Measurements from ENCODE around the gene COX19. TPM values are rescaled to one million over a fixed set of nuclear protein-coding genes. Genes with fewer than 3 reads are reported as not detected.

Gene COX19, protein sequence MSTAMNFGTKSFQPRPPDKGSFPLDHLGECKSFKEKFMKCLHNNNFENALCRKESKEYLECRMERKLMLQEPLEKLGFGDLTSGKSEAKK
- total RNA-seq: 9.6 TPM
- long read RNA-seq, transcript COX19-201 (3 exons, 3,666 nt): major isoform, 8 of 32 reads
- long read RNA-seq, partial matches to known transcripts: 3 of 32 reads
- long read RNA-seq, other reads (novel, unspliced or antisense): 21 of 32 reads

DNA sequence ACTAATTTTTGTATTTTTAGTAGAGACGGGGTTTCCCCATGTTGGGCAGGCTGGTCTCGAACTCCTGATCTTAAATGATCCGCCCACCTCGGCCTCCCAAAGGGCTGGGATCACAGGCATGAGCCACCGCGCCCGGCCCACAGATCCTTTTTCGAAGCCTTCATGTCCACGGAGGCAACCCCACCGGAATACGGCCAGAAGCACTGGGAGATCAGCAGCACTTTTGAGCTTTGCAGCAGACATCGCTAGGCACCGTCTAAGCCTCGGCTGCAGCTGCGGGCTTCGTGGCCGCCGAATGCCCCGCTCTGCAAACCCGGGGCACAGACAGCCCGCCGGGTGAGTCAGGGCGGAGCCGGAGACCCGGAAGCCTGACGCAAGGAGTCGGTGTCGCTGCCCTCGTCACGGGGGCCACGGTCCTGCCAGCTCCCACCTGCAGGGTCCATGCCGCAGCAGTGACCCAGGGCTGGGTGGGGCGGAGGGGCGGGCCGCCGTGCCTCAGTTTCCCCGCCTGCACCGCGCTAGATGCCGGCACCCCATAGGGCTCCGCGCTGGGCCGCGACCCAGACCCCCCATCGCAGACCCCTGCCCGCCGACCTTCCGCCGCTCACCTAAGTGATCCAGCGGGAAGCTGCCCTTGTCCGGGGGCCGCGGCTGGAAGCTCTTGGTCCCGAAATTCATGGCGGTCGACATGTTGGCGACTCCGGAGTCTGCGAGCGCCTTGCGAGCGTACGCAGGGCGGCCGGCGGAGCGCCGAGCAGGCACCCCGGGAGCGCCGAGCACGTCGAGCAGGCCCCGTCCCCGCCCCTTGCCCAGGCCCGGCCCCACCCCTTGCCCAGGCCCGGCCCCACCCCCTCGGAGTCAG lies at the start of gene COX19:
Gene COX19 (minus strand): TSS at position 730 of the 862 bp plus-strand sequence. CDS start 40 bp downstream, at position 690.
- ATAC-seq (peak; percentile 97), DNase-seq (peak; percentile 95)
- intact Hi-C loops (cut with micrococcal nuclease): no loop called here

DNA sequence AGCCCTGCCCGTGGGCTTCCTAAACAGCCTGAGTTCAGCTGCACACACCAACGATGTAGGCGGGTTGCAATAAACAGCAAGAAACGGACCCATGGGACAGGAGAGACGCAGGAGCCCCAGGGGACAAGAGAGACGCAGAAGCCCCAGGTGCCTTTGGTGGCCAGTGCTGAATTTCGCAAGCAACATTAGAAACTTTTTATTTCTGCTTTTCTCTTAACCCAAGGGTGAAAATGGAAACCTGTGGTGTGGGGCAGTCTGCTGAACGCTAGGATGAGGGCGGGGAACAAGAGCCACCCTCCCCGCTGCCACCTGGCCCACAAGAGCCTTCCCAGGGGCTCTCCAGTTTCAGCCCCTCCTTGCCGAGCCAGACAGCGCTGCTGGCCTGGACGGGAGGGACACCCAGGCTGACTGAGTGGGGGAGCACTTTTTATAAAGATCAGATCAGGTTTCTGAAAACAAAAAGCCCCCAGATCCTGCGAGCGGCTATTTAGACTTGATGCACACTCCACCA lies 49.0 kb upstream of the COX19 start:
- intact Hi-C loops (cut with micrococcal nuclease): no loop called here
- no peak for DNase-seq
- no peak for ATAC-seq

DNA sequence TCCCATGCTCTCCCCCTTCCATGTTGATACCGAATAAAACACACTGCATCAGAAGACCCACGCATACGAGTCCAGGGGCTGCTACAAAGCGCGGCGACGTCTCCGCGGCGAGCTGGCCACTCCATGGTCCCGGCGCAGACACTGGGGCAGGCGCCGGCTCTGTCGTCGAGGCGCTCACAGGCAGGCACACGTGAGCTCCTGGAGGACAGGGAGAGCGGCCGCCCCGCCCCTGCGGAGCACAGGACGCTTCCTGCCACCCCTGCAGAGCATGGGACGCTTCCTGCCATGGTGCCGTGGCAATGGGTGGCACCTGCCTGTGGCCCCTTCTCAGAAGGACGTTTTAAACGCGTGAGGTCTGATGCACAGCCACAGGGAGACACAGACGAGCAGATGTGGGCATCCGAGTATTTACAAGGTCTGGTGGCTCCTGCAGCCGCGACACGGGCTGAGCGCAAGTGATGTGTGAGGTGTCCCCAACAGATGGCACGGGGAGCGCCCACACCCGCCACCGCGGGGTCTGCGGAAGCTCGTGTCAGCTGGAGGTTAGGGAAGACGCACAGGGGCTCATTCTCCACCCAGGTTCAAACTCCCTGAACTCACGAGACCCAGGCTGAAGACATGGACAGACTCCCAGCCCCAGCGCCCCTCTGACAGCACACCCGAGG lies 47.6 kb upstream of the COX19 start:
- intact Hi-C loops (cut with micrococcal nuclease): no loop called here
- no peak for ATAC-seq
- DNase-seq: no peak

DNA sequence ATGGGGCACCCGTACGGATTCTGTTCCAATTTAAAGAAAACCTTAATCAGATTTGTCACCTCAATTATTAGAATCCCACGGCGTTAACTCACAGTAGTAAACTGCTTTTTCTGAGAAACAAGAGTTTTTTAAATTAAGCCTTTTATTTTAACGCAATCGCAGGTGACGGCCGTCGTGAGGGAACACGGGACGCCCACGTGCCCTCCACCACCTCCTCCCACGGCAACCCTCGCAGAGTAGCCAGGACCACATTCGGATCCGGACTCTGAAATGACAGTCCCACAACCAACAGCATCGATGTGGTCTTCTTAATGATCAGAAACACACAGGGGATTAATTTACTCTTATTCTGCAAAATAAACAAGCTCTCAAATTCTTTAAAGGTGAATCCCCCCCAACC lies 47.0 kb upstream of the COX19 start:
- DNase-seq (no peak), ATAC-seq (no peak)
- intact Hi-C loops (cut with micrococcal nuclease): no loop called here

DNA sequence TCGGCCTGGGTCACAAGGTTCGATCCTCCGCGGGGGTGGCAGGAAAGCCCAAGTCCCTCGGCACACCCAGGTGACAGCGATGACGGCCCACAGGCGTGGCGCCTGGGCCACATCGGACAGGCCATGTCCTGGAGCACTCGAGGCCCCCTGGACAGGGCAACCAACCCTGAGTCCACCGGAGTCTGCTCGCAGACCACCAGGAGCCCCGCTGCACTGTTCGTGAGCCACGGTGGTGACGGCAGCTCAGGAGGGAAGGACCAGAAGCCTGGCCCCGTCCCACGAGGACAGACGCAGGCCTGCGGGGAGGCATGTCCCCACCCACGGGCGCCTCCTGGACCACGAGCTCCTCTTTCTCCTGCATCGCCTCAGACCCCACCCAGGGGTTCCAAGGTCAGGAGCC lies 46.6 kb upstream of the COX19 start:
- no peak for ATAC-seq
- DNase-seq: no peak
- intact Hi-C loops (cut with micrococcal nuclease): no loop called here

DNA sequence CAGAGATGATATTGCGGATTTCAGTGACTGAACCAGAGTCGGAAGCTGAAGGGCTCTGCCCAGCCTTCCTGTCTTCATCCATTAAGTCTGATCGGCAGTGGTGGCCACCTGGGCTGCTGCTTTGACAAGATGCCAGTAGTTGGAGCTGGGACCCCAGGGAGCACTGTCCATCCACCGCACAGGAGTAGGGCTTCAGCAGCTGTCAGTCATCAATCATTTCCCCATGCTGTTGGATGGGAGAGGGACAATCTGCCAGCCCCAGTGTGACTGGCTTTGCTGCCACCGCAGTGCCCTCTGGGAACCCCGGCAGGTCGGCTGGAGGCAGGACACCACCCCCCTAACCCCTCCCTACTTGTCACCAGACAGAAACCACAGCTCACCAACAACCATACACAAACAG lies 46.0 kb upstream of the COX19 start:
- DNase-seq (no peak), ATAC-seq (no peak)
- intact Hi-C loops (cut with micrococcal nuclease): no loop called here

DNA sequence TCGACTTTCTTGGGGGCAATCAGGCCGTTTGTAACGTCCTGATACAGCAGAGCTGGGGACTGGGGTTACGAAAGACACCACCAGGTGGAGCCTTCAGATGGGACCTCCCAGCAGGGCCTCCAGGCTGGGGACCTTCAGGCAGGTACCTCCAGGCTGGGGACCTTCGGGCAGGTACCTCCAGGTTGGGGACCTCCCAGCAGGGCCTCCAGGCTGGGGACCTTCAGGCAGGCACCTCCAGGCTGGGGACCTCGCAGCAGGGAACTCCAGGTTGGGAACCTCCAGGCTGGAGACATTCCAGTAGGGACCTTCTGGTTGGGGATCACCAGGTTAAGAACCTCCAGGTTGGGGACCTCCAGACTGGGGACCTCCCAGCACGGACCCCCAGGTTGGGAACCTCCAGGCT lies 45.5 kb upstream of the COX19 start:
- DNase-seq (no peak), ATAC-seq (no peak)
- intact Hi-C loops (cut with micrococcal nuclease): no loop called here

DNA sequence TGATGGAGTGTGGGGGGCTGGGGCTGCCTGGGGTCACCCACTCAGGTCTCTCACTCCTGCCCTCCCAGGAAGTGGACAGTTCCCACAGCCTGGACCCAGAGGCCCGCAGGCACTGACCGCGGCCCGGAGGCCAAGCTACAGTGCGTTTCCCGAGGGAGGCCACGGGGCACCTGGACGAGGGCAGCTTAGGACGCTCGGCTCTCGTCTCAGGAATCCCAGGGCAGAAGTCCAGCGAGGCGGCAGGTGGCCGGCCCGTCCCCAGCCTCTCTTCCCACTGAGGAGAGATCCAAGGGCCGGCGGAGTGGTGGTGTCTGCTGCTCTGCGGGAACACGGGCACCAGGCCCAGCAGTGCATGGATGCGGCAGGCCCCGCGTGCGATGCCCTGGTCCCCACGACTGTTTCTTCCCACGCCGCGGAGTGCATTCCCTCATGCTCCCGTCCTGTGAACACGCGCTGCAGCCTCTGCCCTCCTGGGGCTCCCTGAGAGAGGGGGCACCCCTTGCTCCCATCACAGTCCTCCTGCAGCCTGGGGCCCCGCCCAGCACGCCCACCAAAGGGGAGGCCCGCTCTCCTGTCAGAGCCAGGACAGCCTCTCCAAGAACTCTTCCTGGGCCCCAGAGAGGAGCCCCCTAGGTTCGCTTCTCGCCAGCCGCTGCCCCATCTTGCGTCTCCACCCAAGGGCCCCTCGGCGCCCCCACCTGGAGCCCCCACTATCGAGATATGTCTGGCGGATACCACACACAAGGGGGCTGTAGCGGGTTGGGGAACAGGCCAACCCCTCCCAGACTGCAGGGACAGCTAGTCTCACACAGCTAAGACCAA lies 44.7 kb upstream of the COX19 start:
- DNase-seq: no peak

DNA sequence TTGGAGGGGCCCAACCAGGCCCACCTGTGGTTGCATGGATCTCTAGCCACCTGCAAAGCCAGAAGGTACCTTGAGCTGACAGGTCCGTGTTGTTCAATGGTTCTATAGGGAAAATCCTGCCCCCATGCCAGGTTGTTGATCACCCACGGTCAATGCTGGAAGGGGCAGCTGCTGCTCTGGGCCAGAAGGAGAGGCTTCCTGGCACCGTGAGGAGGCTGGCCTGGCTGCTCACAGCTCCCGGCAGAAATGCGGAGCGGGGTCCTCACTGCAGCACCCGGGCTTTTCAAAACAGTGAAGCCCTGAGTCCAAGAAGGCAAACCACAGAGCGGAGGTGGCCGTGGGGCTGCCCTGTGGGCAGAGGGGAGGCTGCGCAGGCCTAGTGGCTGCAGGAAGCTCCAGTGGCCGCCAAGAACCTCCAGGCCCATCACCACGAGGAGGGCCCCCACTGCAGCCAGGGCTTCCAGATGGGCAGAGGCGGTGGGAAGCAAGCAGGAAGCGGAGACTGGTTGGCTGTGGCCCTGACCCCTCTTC lies 44.0 kb upstream of the COX19 start:
- intact Hi-C loops (cut with micrococcal nuclease): no loop called here
- no peak for DNase-seq
- no peak for ATAC-seq

More for the DNA sequence above, 44.7 kb upstream of the COX19 start:
- intact Hi-C loops (cut with micrococcal nuclease): no loop called here
- ATAC-seq: no peak

DNA sequence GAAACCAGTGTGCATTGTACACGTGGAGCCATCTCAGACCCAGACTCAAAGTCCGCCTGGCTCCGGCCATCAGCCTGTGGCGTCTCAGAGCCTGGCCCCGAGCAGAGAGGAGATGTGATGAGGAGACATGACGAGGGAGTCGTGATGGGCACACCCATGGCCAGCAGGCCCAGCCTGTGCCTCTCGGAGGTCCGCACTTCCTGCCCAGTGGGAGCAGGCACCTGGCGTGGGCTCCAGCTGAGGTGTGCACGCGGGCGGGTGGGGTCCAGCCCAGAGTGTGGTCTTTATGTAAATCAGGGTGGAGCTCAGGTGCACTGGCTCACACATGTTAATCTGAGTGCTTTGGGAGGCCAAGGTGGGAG lies 43.0 kb upstream of the COX19 start:
- no peak for DNase-seq
- no peak for ATAC-seq
- intact Hi-C loops (cut with micrococcal nuclease): no loop called here

DNA sequence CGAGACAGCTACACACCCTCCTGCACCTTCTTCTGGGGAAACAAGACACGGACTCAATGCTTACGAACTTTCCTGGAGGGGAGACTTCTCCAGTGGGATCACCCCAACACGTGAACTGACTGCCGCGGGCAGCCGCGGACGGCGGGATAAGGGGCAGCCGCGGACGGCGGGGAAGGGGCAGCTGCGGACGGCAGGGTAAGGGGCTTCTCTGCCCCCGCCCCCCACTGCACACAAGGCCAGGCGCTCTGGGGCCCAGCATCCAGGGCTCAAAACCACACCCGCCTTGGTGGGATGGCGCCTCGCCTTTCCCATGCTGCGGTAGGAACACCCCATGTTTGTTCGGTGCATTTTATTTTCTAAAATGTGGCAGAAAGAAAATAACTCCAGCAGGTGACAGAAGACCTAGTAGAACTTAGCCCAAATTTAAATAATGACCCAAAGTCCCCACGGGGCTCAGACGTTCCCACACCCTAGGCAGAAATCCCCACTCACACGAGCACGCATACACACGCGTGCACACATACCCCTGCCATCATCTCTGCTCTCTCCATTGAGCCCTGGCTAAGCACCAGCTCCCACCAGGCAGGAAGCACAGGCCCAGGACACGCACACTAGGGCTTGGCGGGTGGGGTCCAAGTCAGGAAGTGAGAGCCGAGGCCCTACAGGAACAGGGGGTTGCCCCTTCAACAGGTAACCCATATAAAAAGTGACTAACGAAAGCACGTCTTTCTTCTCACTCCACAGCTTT lies 42.4 kb upstream of the COX19 start:
- no peak for DNase-seq
- no peak for ATAC-seq
- intact Hi-C loops (cut with micrococcal nuclease): no loop called here

DNA sequence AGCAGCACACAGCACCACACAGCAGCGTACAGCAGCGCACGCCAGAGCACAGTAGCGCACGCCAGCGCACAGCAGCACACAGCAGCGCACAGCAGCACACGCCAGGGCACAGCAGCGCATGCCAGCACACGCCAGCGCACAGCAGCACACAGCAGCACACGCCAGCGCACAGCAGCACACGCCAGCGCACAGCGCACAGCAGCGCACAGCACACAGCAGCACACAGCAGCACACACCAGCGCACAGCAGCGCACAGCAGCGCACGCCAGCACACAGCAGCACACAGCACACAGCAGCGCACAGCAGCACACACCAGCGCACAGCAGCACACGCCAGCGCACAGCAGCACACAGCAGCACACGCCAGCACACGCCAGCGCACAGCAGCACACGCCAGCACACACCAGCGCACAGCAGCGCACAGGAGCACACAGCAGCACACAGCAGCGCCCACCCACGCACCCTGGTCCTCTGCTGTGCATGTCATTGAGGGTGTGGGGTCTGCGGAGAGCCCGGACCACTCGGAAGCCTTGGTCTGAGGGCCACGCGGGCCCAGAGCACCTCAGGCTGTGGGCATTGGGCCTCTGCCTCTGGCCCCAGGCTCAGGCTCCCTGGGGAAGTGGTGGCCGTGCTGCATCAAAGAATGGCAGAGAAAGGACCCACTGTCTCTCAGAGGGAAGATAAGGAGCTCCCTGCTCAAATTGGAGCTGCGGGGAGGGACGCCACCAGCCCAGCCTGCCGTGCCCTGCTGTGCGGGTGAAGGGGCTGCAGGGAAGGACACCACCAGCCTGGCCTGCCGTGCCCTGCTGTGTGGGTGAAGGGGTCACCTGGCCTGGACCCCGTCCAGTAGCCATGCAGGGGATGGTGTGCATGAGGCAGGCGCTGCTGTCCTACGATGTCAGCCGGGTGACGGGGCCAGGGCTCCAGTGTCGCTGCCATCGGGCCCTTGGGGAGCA lies 41.5 kb upstream of the COX19 start:
- ATAC-seq (no peak), DNase-seq (no peak)
- intact Hi-C loops (cut with micrococcal nuclease): no loop called here

DNA sequence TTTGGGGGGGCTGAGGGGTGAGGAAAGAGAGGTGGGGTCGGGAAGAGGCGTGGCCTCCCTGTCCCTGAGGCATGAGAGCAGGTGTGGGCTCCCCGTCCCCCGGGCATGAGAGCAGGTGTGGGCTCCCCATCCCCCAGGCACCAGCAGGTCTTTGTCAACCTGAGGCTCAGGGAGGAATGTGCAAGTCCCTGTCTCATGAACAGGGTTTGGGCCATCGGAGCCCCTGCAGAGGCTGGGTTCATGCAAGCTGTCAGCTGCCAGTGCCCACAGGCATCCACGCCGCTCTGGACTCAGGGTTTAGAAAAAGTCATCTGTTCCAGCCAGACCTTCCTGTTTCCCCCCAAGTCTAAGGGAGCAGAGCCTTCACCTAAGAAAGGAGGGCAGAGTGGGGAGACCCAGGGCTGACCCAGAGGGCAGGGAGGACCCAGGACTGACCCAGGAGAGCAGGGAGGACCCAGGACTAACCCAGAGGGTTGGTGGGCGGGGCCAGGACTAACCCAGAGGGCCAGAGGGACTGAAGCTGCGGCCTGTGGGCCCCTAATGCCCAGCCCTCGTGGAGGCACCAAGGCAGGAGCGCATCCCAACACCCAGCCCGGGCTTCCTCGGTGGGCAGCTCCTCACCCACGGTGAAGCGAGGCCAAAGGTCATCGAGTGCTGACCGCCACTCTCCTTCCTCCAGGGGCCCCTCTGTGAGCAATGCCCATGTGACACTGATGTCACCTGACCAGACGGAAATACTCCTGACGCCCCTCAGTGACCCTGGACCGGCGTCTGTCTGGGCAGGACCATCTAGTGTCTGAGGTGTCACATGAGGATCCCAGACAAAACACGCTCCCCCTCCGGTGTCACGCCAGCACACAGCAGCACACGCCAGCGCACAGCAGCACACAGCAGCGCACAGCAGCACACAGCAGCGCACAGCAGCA lies 40.1 kb upstream of the COX19 start:
- intact Hi-C loops (cut with micrococcal nuclease): no loop called here
- ATAC-seq: peak; percentile 52
- no peak for DNase-seq

DNA sequence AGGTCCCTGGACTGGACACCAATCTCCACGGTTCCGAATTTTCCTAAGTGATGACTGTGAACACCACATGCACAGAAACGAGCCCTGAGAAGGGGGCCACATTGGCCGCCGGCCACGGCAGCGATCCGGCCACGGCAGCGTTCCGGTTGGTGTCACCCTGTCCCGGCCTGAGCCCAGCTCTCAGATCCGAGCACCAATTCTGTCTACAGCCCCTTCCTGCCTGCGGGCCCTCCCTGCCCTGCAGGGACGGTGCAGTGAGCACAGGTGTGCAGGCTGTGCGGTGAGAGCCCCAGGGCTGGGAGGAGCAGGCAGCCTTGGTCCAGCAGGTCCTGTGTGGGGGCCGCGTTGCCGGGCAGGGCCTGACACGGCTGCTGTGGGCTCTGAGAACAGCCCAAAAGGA lies 39.3 kb upstream of the COX19 start:
- ATAC-seq: no peak
- intact Hi-C loops (cut with micrococcal nuclease): no loop called here
- DNase-seq: no peak

DNA sequence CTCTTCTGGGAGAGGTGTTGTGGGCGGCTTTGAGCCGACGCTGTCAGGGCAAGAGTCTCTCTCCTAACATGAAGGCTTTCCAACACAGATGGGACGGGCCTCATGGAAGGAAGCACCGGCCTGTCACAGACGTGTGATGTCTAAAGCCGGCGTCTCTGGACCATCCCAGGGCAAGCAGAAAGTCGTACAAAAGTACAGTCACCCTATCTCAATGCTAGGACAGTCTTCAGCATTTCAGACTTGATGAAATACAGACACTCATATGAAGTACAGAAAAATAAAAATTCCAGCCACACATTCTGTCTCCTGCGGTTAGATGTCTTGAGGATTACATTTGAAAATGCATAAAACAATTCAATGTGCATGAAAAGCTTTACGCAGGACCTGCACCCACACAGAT lies 38.2 kb upstream of the COX19 start:
- intact Hi-C loops (cut with micrococcal nuclease): no loop called here
- ATAC-seq (no peak), DNase-seq (no peak)

DNA sequence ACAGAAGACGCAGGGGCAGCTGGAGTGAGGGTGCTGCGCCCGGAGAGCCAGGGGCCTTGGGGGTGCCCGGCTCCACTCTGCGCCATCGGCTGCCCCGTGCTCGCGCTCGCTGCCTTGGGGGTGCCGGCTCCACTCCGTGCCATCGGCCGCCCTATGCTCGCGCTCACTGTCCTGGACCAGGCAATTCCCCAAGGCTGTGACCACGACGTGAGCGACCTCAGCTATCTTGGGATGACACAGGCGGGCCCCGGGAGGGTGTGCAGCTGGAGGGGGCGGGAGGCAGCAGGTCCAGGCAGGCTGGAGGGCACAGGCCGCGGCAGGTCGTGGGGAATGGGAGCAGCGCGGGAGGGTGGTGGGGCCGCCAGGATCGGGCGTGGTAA lies 37.4 kb upstream of the COX19 start:
- ATAC-seq (no peak), DNase-seq (no peak)
- intact Hi-C loops (cut with micrococcal nuclease): no loop called here
